HG03280 (cell line): Measurements from ENCODE around the gene LPCAT1.
"Not testable (repeated sequence)": the region's sequence is repeated elsewhere in the genome, so short reads cannot be mapped to it uniquely, and the experiment has no call there.

Experiments
- ATAC-seq: cut with Tn5 transposase; IDR thresholded peaks from one replicate; pipeline ENCODE4 v1.9.1; 2021; ENCODE audit warnings: mild to moderate bottlenecking, moderate library complexity; ENCODE audit not compliant: unreplicated experiment

LPCAT1 gene

DNA sequence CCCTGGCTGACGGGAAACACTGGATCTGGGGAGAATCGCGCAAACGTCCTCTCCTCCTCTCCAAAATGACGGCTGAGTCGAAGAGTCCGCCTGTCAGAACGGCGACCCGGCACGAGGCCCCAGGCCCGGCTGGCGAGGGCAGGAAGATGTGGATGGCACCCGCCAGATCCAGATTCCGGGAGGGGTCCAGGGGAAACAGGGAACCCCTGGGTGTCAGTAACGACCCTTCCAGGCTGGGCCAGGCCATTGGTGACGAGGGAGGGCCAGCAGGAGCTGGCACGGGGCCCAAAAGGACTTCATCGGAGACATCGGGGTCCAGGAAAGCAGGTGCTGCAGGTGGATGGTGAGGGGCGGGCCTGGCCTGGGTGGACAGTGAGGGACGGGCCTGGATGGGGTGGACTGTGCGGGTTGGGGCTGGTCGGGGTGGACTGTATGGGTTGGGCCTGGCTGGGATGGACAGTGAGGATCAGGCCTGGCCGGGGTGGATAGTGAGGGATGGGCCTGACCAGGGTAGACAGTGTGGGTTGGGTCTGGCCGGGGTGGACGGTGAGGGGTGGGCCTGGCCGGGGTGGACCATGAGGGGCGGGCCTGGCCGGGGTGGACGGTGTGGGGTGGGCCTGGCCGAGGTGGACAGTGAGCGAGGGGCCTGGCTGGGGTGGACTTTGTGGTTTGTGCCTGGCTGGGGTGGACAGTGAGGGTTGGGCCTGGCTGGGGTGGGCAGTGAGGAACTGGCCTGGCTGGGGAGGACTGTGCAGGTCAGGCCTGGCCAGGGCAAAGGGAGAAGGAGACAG is 92.5 kb downstream of the LPCAT1 start:
- ATAC-seq = no peak

DNA sequence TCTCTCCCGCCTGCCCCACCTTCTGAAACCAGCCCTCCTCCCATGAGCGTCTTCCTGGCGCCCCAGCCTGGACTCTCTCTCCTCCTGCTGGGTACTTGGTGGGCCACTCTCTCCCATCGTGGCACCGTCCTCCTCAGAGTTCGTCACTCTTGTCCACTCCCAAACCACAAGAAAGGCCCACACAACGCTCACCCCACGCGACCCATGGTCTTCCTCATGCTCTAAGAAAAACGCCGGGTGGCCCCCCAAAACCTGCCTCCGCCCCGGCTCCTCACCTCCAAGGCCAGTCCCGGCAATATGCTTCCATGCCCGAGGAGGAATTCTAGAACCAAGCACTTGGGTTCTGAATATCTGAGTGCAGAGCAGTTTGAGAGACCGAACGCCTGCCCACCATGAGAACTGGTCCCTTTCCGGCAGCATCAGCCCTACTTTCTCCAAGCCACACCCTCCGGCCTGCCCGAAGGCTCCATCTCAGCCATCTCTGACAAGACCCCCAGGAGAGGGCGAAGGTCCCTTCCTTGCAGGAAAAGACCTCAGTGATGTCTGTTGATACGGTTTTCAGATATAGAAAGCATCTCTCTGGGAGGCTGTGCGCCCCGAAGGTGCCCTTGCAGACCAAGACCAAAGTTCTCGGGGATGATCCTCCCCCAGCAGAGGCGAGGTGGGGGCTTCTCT is 93.5 kb downstream of the LPCAT1 start:
- ATAC-seq = no peak

DNA sequence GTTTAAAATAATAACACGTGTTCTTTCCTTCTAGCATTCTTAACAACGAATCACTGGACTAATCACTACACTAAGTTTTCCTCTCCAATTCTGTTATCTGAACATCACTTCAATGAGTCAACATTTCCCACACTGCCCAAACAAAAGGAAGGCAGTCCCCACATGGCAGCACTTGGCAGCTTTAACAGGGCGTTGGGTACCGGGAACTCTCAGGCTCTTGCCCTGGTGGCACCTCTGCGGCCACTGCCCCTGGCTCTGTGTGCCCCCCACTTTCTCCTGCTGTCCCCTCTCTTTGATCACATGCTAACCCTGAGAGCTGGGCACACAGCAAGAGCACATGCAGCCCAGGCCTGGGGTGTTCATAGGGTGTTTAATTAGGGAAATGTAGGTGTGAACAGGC is 94.3 kb downstream of the LPCAT1 start:
- no peak for ATAC-seq

DNA sequence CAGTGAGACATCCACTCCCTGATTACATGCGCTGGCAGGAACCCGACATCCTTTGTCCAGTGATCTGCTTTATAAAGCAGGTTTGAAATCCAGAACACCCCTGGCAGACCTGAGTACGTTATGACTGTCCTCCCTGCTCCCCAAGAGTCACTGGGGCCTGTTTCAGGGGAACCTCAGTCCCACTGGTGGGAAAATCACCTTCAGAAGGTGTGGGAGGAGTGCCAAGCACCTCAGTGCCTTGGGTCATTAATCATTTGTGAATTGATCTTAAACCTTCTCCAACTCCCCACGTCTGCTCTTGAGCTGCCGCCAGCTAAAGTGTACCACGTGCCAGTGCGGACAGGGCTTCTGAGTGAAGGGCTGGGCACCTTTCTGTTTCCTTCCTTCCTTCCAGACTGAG is 94.7 kb downstream of the LPCAT1 start:
- ATAC-seq = no peak

DNA sequence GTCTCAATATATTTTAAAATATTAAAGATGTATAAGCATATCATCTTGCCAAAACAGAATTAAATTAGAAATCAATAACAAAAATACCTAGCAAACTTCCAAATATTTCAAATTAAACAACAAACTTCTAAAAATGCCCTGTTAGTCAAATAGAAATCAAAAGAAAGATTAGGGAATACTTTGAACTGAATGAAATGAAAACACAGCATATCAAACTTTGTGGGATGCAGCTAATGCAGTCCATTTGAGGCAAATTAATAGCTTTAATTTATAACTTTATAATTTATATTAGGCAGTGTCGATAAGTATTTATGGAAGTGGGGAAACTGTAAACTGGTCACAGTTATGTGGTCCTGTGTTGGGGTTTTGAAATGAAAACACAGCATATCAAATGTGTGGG is 95.7 kb downstream of the LPCAT1 start:
- no peak for ATAC-seq

DNA sequence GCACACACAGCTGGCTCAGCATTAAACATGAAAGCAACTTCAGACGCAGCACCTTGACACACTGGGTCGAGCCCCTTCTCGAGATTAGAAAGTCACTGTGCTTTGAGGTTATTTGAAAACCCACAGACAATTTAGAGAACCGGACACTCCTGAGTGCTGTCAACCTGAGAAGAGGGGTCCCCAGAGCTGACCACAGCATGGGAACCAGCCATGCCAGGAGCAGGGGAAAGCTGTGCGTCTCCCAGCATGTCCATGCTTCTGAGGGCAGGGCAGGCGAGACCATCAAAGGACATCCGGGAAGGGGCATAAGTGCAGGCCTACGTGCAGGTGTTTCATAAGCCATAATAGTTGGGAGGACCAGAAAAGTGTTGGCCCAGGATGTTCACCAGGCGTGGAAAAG is 99.0 kb downstream of the LPCAT1 start:
- no peak for ATAC-seq

DNA sequence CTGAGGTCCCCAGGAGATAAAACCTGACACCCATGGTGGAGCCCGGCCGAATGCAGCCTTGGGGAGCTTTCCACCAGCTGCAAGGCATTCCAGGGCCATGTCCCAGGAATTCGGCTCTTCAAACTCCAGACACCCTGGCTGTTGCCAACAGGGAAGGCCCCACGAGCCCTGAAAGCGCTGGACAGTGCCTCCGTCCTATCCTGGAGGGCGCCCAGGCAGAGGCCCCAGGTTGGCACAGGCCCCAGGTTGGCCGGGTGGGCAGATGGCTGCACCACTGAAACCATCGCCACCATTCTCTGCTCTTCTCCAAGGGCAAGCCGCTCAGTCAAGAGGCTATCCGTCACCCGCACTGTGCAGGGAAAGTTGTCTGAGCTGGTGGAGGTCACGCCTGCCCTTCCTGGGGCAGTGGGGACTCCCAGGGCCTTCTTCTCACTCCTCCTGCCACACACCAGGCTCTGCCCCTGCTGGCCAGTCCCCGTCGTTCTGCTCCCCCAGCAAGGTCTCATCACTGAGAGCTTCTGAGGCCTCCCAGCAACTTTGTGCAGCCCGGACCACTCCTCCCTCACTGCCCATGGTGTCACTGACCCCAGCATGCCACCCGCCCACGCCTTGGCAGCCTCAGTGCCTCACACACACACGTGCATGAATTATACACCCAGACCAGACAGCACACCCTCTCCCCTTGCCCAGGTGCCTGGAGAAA is 99.7 kb downstream of the LPCAT1 start:
- ATAC-seq = no peak

DNA sequence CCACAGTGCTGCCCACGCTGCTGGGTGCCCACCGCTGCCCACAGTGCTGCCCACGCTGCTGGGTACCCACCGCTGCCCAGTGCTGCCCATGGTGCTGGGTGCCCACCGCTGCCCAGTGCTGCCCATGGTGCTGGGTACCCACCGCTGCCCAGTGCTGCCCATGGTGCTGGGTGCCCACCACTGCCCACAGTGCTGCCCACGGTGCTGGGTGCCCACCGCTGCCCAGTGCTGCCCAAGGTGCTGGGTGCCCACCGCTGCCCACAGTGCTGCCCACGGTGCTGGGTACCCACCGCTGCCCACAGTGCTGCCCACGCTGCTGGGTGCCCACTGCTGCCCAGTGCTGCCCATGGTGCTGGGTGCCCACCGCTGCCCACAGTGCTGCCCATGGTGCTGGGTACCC is 101.2 kb downstream of the LPCAT1 start:
- not testable (repeated sequence) for ATAC-seq

DNA sequence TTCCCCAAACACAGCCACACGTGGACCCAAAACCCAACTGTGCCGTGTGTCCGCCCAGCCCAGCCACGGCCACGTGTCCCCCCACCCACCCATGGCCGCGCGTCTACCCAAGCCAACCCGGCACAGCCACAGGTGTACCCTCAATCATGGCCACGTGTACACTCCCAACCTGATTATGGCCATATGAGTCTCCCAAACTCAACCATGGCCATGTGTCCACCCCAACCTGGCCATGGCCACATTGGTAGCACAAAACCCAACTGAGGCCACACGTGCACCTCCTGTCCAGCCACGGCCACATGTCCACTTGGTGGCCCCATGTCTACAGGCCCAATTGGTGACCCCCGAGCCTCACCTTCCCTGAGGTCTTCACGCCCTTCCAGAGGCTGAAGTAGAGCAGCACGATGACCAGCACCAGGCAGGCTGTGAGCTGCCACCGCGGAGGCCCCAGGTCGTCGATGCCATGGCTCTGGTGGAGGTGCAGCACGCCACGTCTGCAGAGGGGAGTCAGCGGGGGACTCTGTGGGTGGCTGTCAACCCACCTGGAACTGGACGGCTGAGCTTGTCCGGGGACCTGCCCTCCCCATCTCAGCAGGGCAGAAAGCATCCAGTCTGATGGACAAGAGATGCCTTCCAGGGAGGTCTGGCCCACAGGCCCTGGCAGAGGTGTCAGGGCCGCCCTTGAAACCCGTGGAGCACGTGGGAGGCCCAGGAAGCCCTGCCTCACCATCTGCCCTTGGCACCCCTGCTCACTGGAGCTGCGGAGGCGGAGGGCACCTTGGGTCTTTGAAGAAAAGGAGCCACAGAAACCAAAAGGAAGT is 102.0 kb downstream of the LPCAT1 start:
- no peak for ATAC-seq

DNA sequence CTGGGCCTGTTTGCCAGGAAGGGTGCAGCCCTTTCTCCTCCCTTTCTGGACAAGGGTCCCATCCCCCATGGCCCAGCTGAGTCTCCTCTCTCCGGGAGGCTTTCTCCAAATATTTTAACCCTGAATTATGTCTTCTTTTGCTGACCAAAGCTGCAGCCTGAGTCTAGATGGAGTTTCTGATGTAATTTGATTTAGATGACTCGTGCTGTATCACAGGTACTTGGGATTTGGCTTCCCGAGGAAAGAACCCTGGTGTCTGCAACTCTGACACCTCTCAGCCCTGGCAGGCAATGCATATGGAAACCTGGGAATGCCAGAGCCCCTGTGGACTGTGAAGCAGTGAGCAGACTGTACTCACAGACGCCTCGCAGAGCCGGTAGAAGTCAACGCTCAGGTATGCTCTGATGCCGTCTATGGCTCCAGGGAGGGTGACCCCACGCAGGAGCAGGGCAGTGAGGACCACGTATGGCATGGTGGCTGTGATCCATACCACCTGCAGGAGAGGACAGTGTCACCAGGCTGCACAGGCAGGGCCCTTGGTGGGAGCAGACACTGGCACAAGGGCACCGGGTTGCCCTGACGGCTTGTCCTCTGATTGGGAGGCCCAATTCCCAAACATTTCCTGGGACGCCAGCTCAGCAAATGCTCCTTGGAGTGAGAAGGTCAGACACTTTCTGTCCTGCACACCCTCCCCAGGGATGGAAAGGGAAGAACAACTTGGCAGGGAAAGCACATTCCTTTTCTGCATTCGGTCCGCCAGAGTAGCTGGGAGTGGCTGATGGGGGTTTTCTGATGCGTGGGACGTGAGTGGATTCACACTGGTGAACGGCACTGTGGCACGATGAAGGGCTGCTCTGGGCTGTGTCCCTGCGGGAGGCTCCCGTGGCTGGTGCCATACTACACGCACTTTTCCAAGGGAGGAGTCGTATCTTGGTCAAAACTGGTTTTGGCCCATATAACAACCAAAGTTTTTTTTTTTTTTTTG is 103.3 kb downstream of the LPCAT1 start:
- no peak for ATAC-seq

DNA sequence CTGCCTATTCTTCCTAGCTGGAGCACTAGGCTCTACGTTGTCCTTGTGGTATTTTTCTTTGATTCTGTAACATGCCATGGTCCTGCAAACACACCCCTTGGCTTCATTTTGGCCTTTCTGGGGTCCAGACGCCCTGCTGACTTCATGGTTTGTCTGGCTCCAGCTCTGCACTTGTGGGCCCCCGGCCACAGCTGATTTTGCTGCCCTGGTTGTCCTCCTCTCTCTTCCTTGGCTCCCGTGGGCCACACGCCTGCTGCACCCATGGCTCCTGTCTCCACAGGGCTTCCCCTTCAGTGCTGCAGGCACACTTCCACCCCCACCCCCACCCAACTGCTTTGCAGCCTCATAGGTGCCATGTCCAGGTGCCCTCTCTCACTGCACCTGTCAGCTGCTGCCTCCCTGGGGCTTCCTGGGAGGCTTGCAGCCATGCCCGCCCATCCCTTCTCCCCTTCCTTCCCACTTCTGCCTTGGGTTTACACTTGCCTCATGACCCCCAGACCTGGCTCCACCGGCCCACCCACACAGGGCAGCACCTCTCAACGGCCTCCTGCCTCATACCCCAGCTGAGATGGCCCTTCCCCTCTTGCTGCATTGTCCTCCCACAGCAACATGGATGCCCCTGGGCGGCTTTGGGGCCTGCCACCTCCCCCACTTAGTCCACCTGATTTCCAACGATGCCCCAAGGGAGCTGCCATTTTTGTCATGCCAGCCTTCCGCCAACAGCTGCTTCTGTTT is 104.1 kb downstream of the LPCAT1 start:
- no peak for ATAC-seq

DNA sequence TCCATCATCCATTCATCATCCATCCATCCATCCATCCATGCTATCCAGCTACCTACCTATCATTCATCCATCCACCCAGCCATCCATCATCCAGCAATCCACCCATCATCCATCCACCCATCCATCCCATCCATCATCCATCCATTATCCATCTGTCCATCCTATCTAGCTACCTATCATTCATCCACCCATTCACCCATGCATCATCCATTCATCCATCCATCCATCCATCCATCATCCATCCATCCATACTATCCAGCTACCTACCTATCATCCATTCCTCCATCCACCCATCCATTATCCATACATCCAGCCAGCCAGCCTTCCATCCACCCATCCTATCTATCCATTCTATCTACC is 104.9 kb downstream of the LPCAT1 start:
- no peak for ATAC-seq

DNA sequence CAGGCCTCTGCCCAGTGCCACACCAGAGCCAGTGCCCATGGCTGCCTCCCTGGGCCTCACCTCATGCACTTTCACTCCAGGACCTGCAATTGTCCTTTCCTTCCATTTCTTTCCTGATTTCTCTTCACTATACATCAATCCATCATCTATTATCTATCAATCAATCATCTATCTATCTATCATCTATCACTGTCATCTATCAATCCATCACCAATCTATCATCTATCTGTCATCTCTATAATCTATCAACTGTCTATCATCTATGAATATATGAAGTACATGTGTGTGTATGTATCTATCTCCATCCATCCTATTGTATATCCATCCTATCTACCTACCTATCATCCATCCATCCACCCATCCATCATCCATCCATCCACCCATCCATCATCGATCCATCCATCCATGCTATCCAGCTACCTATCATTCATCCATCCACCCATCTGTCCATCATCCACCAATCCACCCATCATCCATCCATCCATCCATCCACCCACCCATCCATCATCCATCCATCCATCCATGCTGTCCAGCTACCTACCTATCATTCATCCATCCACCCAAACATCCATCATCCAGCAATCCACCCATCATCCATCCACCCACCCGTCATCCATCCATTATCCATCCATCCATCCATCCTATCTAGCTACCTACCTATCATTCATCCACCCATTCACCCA is 105.4 kb downstream of the LPCAT1 start:
- no peak for ATAC-seq

DNA sequence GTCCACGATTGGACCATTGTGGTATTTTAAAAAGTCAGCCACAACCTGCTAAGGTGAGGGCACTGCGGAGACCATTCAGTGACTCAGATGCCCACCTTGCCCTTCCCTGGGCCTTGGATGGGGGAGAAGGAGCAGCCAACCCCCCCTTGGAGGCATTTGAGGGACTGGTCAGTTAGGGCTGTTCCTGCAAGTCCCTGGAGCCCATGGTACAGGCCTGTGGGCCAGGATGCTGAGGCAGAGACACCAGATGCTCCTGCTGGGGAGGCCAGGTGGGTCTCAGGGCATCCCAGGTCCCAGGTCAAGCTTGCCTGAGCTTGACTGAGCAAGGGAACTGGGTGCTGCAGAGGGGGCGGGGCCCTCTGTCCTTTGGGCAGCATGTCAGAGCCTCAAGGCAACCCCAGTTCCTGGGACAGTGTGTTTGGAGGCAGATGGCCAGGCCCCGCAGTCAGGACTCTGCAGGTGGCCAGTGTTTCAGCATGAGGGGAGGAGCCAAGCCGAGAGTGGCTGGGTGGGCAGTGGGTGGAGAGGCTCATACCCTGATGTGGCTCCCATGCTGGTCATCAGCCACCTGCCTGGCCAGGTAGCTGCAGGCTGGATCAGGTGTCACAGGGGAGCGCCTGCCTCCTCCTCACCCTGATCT is 106.1 kb downstream of the LPCAT1 start:
- ATAC-seq = no peak

DNA sequence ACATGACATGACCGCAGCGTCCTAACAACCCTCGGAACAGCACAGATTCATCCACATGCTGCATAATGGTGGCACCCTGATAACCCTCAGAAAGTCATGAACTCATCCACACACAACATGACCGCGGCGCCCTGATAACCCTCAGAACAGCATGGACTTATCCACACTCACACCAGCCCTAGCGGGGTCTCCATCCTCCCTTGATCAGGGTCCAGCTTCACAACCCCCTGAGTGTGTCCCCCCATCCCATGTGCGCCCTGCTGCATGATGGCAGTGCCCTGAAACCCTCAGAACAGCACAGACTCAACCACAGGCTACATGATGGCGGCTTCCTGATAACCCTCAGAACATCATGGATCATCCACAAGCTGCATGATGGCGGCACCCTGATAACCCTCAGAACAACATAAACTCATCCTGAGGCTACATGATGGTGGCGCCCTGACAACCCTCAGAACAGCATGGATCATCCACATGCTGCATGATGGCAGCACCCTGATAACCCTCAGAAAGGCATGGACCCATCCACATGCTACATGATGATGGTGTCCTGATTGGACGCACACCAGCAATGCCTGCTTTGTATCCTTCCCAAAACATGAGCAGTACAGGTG is 106.8 kb downstream of the LPCAT1 start:
- ATAC-seq = no peak

DNA sequence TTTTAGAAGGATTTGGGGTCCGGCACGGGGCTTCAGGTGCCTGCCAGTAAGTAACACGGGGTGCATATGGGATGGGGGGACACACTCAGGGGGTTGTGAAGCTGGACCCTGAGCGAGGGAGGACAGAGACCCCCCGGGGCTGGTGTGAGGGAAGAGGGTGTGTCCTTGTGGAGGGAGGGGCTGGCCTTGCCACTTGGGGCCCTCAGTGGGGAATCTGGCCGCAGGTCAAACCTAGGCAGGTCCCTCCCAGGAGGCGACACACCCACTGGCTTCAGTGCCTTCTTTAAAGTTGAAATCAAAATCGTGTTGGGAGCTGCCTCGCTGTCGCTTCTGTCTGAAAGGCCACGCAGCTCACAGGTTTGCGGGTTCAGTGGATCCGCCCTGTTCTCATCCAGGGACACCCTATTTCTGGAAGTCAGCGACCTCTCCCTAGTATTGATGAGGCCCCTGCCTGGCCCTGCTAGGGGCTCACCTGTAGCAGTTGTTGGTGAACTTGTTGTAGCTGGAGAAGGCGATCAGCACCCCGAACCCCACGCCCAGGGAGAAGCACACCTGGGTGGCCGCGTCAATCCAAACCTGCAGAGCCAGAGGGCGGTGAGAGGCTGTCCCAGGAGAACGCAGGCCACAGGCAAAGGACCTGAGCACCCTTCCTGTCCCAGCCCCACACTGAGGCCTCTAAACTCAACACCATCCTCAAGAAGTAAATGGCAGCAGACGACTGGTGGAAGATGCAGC is 108.0 kb downstream of the LPCAT1 start:
- no peak for ATAC-seq

DNA sequence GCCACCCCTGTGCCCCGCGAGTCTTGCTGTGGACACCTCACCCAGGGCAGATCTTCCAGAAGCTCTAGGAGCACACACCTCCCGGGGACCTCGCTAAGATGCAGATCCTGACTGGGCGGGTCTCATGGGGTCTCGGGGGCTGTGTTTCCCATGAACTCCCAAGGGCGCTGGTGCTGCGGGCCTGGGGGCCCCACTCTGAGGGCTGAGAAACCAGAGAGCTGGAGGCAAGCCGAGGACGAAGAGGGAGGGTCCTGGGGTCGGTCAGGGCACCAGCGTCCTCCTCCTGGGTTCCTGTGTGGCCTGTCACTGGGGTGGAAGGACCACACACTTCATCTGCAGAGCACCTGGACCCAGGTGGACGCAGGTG is 108.7 kb downstream of the LPCAT1 start:
- no peak for ATAC-seq
